Measurements from ENCODE around the gene TNFRSF9.

DNA sequence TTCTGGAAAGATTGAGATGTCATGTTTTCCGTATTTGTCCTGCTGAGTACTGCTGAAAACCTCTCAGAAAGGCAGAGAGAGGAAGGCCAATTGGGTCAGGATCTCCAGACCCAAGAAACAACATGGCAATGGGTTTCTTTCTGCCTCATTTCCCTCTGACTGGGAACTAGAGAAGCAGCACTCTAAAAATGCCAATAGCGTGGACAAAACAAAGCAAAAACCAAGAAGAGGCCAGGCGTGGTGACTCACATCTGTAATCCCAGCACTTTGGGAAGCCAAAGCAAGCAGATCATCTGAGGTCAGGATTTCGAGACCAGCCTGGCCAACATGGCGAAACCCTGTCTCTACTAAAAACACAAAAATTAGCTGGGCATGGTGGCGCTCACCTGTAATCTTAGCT lies 18.3 kb downstream of the TNFRSF9 start:
- TF ChIP-seq, protein P1, sequence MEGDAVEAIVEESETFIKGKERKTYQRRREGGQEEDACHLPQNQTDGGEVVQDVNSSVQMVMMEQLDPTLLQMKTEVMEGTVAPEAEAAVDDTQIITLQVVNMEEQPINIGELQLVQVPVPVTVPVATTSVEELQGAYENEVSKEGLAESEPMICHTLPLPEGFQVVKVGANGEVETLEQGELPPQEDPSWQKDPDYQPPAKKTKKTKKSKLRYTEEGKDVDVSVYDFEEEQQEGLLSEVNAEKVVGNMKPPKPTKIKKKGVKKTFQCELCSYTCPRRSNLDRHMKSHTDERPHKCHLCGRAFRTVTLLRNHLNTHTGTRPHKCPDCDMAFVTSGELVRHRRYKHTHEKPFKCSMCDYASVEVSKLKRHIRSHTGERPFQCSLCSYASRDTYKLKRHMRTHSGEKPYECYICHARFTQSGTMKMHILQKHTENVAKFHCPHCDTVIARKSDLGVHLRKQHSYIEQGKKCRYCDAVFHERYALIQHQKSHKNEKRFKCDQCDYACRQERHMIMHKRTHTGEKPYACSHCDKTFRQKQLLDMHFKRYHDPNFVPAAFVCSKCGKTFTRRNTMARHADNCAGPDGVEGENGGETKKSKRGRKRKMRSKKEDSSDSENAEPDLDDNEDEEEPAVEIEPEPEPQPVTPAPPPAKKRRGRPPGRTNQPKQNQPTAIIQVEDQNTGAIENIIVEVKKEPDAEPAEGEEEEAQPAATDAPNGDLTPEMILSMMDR (IDR thresholded peaks at IDR 0.05) = no peak
- no peak for TF ChIP-seq POLR2A (IDR thresholded peaks at IDR 0.05)
